GM21360 (cell line): ENCODE results near the gene TAL2.
A peak's percentile ranks its signal among the peaks of the same experiment; 100 is the strongest.

Source experiments
- ATAC-seq: cut with Tn5 transposase; IDR thresholded peaks from one replicate; pipeline ENCODE4 v1.9.1; 2021; ENCODE audit warnings: mild to moderate bottlenecking, moderate library complexity; ENCODE audit not compliant: unreplicated experiment

Gene TAL2

GRCh38 chr9:105662184-105663104, at the start of gene TAL2:
TAL2 (plus strand) TSS chr9:105662457; CDS start chr9:105662497, 40 bp downstream.
- peak; percentile 87 for ATAC-seq

GRCh38 chr9:105621001-105621400, 41.3 kb upstream of the TAL2 start:
- no peak for ATAC-seq

GRCh38 chr9:105625088-105625487, 37.2 kb upstream of the TAL2 start:
- no peak for ATAC-seq

- no peak for ATAC-seq
Measured at GRCh38 chr9:105632807-105633206, 29.4 kb upstream of the TAL2 start.

GRCh38 chr9:105633411-105633810, 28.8 kb upstream of the TAL2 start:
- ATAC-seq: no peak

- ATAC-seq: no peak
Measured at GRCh38 chr9:105636331-105636730, 25.9 kb upstream of the TAL2 start.

GRCh38 chr9:105637787-105638395, 24.4 kb upstream of the TAL2 start:
- no peak for ATAC-seq

- ATAC-seq: no peak
Measured at GRCh38 chr9:105639936-105640335, 22.3 kb upstream of the TAL2 start.

GRCh38 chr9:105643795-105644194, 18.5 kb upstream of the TAL2 start:
- no peak for ATAC-seq

GRCh38 chr9:105646879-105647594, 15.2 kb upstream of the TAL2 start:
- ATAC-seq: no peak

GRCh38 chr9:105647595-105648349, 14.5 kb upstream of the TAL2 start:
- no peak for ATAC-seq

GRCh38 chr9:105651806-105652205, 10.5 kb upstream of the TAL2 start:
- no peak for ATAC-seq

- peak; percentile 61 for ATAC-seq
Measured at GRCh38 chr9:105656131-105656921, 5.9 kb upstream of the TAL2 start.

- no peak for ATAC-seq
Measured at GRCh38 chr9:105658351-105658750, 3.9 kb upstream of the TAL2 start.

GRCh38 chr9:105661011-105661410, 1.2 kb upstream of the TAL2 start:
- no peak for ATAC-seq

- no peak for ATAC-seq
Measured at GRCh38 chr9:105663914-105664313, 1.7 kb downstream of the TAL2 start.

- no peak for ATAC-seq
Measured at GRCh38 chr9:105667867-105668266, 5.6 kb downstream of the TAL2 start.

- ATAC-seq: no peak
Measured at GRCh38 chr9:105670315-105670714, 8.1 kb downstream of the TAL2 start.

GRCh38 chr9:105670775-105671174, 8.5 kb downstream of the TAL2 start:
- no peak for ATAC-seq

GRCh38 chr9:105672711-105673234, 10.5 kb downstream of the TAL2 start:
- ATAC-seq: no peak
